GM12875 (cell line): ENCODE results near the gene GPR55.

Source experiments
- H3K4me3 ChIP-seq: one replicate; pipeline ENCODE4 v1.5.1; 2011; ENCODE audit warnings: low read depth, low read length, control low read depth
- TF ChIP-seq, protein P1 (sequence below): IDR thresholded peaks from 2 replicates; pipeline ENCODE4 v1.5.1; 2011; ENCODE audit warnings: low read depth, mild to moderate bottlenecking, control low read depth, inconsistent platforms, low read length, moderate library complexity, borderline replicate concordance; ENCODE audit not compliant: insufficient read depth

Gene GPR55

DNA sequence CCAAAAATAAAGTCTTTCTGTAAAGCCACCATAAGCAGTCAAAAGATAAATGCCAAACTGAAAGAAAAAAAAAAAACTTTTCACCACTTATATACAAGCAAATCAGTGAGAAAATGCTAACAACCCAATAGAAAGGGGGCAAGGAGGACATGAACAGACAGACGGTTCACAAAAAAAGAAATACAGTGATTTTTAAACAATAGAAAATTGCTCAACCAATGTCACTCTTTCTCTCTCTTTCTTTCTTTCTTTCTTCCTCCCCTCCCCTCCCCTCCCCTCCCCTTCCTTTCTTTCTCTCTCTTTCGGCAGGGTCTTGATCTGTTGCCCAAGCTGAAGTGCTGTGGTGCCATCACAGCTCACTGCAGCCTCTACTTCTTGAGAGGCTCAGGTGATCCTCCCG lies 42.1 kb upstream of the GPR55 start:
- TF ChIP-seq, protein P1, sequence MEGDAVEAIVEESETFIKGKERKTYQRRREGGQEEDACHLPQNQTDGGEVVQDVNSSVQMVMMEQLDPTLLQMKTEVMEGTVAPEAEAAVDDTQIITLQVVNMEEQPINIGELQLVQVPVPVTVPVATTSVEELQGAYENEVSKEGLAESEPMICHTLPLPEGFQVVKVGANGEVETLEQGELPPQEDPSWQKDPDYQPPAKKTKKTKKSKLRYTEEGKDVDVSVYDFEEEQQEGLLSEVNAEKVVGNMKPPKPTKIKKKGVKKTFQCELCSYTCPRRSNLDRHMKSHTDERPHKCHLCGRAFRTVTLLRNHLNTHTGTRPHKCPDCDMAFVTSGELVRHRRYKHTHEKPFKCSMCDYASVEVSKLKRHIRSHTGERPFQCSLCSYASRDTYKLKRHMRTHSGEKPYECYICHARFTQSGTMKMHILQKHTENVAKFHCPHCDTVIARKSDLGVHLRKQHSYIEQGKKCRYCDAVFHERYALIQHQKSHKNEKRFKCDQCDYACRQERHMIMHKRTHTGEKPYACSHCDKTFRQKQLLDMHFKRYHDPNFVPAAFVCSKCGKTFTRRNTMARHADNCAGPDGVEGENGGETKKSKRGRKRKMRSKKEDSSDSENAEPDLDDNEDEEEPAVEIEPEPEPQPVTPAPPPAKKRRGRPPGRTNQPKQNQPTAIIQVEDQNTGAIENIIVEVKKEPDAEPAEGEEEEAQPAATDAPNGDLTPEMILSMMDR: no peak
- no peak overlapping the region for H3K4me3 ChIP-seq

DNA sequence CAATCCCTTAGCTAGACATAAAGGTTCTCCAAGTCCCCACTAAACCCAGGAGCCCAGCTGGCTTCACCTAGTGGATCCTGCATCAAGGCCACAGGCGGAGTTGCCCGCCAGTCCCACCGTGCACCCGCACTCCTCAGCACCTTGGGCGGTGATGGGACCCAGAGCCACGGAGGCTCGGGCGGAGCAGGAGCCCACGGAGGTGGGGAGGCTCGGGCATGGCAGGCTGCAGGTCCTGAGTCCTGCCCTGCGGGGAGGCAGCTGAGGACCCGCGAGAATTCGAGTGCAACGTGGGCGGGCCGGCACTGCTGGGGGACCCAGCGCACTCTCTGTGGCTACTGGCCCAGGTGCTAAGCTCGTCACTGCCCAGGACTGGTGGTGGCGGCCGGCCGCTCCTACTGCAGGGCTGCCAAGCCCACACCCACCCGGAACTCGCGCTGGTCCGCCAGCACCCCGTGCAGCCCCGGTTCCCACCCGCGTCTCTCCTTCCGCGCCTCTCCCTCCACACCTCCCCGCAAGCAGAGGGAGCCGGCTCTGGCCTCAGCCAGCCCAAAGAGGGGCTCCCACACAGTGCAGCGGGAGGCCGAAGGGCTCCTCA lies 39.2 kb upstream of the GPR55 start:
- TF ChIP-seq, protein P1: no peak
- H3K4me3 ChIP-seq: no peak overlapping the region

DNA sequence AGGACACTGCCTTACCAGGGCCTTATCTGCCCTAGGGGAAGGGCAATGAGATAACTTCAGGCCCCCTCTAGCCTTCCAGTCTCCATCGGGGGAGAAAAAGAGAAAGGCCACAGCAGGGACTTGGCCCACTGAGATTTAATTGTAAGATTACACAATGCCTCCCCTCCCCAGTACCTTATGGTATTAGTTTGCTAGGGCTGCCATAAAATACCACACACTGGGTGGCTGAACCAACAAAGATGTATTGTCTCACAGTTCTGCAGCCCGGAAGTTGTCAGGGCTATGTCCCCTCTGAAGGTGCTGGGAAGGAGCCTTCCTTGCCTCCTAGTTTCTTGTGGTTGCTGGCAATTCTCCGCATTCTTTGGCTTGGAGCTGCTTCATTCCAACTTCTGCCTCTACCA lies 36.0 kb upstream of the GPR55 start:
- H3K4me3 ChIP-seq: no peak overlapping the region
- TF ChIP-seq, protein P1: no peak

DNA sequence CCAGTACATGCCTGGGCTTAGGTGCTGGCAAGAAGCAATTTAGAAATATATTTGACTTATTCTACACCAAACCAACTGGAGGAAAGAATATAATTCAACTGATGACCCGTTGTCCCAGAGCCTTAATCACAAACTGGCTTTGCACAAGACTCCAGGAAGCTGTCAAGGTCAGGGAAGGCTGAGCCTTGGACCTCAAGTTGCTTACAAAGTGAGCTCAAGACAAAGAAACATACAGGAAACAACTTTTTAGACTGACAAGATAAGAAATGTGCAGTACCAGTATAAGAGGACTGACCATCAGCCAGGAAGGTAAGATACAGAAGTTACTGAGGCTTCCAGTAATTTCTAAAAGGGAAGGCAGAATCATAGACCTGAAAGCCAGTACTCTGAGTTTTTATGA lies 35.0 kb upstream of the GPR55 start:
- TF ChIP-seq, protein P1: no peak
- no peak overlapping the region for H3K4me3 ChIP-seq

DNA sequence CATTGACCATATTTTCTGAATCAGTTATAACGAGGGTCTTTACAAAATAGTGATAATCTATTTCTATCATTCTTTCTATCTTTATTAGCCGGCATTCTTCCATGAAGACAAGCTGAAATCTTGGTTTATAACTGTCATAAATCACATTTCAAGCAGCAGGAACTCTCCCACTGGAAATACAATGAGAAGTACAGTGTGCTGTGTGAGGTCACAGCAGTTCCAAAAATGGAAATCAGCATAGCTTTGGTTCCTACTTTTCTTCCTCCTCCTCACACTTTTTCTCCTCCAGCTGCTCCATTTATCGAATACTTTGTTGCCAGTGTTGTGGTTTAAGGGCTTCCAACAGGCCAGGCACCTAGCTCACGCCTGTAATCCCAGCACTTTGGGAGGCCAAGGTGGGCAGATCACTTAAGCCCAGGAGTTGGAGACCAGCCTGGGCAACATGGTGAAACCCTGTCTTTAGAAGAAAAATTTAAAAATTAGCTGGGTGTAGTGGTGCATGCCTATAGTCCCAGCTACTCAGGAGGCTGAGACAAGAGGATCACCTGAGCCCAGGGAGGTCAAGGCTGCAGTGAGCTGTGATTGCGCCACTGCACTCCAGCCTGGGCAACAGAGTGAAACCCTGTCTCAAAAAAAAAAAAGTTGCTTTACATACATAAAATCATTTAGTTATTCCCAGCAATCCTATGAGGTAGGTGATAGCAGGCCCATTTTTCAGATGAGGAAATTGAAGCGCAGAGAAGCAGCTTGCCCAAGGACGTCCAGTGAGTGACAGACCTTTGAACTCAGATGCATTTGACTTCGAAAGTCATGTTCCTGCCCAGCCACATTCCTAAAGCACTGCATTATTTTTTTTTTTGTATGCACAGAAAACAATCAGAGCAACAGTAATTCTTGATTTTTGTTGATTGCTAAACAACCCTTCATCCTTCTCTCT lies 34.0 kb upstream of the GPR55 start:
- no peak overlapping the region for H3K4me3 ChIP-seq
- TF ChIP-seq, protein P1: no peak

DNA sequence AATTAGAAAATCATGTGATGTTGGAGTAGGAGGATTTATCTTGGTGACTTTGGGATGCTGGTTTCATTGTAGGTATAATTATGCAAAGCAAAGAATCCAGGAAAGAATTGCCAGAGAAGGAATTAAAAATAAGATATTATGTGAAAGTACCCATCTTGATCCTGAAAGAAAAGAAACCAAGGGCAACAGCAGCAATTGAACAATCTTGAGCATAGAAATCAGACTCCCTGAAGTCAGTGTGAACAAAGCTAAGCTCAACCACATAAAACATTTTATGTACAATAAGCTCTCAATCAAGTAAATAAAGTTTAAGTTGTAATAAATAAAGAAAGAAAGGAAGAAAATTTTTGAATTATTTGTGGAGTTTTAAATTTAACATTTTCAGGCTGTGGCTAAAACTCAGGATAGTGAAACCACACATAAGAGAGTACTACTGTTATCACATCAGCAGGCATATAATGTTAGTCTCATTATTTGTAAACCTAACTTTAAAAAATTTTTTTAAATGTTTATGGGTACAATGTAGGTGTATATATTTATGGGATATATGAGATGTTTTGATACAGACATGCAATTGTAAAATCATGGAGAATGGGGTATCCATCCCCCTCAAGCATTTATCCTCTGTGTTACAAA lies 32.8 kb upstream of the GPR55 start:
- TF ChIP-seq, protein P1: no peak
- peak overlapping the region; percentile 63 for H3K4me3 ChIP-seq
